Iris pigment epithelial cell (primary cell): ENCODE results near the gene MUSK.
"Not testable (repeated sequence)": the region's sequence is repeated elsewhere in the genome, so short reads cannot be mapped to it uniquely, and the experiment has no call there.

Experiments
- DNase-seq: peaks from one replicate; pipeline ENCODE4 v3.0.0-alpha.2; 2011; ENCODE audit warnings: low read depth

The MUSK gene

DNA sequence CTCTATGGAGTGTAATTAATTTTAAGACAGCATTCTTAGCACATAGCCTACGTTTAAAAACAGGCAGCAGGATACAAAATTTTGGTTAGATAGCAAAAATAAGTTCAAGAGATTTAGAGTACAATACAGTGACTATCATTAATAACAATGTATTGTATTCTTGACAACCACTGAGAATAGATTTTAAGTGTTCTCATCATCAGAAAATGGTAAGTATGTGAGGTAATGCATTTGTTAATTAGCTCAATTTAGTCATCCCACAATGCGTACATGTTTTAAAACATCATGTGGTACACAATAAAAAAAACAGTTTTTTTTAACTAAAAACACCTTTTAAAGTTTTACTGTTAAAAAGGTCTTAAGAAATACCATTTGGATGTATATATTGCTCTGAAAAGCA is 94.2 kb downstream of the MUSK start:
- no peak for DNase-seq

GRCh38 chr9:110763568-110763967 is 95.0 kb downstream of the MUSK start:
- no peak for DNase-seq

DNA sequence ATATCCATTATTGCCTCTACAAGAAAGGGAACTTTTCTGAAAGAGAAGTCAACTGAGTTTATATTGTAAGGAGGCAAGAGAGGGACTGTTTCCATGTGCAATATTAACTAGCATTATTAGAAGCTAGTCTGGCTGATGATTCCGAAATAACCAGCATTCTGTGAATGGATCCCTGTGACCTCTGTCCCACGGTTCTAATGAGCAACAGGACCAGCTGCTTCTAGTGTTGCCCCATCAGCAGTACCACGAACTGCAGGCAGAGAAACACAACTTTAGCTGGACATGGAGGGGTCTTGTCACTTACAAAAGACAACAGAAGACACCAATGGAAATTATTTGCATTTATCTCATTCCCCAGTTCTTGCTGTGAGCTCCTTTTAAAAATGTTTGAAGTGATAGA is 95.4 kb downstream of the MUSK start:
- DNase-seq, result no peak

DNA sequence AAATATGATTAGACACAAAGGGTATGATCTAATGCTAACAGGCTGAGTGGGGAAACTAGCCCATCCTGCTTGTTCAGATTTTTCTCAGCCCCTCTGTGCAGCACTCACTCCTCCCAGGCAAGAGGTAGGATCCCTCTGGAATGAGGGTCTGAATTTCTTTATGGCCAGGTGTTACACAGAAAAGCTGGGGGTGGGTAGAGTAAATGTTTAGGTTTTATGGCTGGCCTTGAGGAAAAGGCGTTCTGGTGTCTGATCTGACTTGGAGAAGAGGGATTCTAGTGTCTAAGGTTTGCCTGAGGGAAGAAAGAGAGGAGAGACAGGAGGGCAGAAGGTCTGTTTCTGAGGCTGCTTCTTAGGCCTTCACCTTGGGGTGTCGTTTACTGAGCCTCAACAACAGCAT is 97.3 kb downstream of the MUSK start:
- no peak for DNase-seq

GRCh38 chr9:110767559-110768063 is 99.0 kb downstream of the MUSK start:
- peak; percentile 91 for DNase-seq

DNA sequence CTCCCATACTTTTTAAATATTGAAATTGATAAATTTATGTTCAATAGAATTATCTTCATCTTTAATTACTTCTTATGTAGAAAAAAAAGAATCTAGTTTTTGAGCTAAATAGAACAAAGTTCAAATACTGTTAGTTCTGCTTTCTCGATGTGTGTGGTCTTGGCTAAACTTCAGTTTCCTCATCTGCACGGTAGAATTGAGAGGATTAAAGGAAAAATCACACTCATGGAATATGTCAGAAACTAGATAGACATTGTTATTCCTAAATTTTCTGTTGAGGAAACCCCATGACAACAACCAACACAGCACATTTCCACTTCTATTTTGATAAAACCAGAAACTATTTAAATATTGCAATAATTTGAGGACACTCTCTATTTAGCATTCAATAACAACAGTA is 100.3 kb downstream of the MUSK start:
- DNase-seq, result no peak

DNA sequence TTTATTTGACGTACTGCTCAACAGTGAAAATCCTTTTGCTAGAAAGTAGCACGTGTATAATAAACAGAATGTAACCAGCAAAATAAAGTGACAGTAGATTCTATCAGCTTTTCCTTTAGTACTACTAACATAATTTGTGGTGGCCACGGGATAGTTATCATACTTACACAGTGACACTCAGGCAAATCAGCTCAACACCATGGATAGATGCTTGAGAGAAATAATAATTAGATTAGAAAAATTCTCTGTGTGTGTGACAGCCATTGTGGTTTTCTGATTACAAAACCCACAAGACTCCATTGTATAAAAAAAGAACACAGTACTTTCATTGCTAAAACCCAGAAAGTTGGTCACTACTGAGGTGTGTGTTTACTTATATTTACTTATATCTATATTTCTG is 101.1 kb downstream of the MUSK start:
- peak; percentile 44 for DNase-seq

DNA sequence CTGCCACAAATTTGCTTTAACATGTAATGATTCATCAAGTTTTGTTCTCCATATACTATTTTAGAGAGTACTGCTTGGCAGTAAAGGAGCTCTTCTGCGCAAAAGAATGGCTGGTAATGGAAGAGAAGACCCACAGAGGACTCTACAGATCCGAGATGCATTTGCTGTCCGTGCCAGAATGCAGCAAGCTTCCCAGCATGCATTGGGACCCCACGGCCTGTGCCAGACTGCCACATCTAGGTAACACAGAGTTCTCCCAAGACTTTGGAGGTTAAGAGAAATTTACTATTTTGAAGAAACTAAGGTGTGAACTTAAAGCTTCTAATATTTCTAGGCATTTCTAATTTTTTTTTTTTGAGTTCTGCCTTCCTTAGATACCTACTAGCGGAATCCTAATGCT is 107.1 kb downstream of the MUSK start:
- no peak for DNase-seq

GRCh38 chr9:110776221-110776620 is 107.6 kb downstream of the MUSK start:
- no peak for DNase-seq

- DNase-seq, result peak; percentile 69
These were observed 108.7 kb downstream of the MUSK start for GRCh38 chr9:110777196-110777875.

- no peak for DNase-seq
These were observed 109.3 kb downstream of the MUSK start for GRCh38 chr9:110777876-110778215.

- no peak for DNase-seq
These were observed 114.1 kb downstream of the MUSK start for GRCh38 chr9:110782701-110783100.

DNA sequence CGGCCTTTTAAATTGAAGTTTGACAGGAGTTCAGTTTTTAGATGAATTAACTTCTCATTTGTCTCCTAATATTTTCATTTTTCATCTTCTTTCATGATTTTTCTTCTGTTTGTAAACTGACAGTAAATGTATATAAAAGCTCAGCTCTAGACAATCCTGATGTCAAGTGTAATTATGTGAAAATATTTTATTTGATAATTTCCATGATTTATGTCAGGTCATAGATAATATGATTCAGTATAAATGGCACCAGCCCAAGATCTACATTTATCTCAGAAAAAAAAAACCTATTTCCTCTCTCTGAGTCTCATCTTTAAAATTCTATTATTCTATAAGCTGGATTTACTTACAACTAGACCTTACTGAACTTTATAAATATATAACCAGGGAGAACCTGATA is 115.7 kb downstream of the MUSK start:
- DNase-seq, result no peak

DNA sequence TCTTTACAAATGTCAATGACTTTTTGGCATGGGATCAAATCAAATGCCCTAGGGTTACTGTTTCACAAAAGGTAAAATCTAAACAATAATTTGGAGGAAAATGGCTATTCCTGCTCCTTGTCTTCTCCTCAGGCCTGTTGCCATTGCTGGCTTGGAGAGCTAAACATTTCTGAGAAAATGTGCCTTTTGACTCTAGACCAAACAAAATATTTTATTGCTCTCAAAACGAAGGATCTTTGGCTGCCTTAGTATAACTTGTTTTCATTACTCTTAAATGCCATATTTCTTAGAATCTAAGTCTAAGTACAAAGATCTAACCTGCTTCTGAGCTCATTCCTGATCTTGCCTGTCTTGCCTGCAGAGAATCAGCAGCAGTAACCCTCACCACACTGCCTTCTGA is 116.6 kb downstream of the MUSK start:
- DNase-seq, result no peak

GRCh38 chr9:110788396-110788795 is 119.8 kb downstream of the MUSK start:
- not testable (repeated sequence) for DNase-seq

GRCh38 chr9:110788871-110789270 is 120.3 kb downstream of the MUSK start:
- no peak for DNase-seq

DNA sequence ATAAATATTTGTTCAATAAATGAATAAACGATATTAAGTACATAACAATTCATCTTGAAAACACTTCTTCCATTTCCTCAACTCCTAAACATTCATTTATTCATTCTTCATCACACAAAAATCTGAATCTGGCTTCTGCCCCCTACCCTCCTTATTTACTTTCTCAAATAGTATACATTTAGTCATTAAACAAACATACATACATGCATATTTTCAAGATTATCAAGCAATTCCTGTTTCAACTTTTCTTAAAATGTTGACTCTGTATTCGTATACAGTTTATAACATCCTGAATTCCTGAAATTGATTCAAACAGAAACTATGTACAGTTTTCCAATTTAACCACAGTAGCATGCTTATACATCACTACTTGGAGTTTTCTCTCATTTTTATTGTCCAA is 129.0 kb downstream of the MUSK start:
- peak; percentile 77 for DNase-seq

DNA sequence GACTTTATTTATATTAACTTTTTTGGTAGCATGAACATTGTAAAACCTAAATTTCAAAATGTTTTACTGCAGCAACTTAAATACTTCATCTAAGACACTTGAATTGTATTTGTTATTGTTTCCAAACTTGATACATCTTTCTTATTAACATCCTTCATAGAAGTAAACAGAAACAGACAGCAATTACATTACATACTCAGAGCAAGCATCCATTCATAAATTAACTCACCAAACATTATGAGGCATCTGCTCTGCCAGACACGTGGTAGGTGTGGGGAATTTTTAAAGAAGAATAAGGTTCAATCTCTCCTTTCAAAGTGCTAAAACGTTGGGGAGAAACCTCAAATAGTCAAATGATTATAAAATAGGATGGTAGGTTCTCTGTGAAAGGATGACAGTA is 130.8 kb downstream of the MUSK start:
- no peak for DNase-seq

DNA sequence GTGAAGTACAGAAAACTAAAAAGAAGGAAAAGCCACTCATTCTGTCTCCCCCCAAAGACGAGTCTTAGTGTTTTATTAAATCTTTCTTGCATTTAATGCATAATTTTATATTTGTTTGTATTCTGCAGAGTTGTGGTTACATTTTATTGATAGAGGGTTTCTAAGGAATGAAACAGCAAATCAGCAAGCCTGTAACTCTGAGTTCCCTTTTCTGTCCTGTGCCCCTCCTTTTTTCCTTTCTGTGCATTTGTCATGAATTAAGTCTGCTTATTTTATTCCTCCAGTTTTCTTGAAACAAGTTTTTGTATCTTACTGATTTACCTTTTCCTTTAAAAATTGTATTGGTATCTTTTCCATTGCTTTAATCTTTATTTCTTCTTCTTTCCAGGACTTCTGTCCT is 132.8 kb downstream of the MUSK start:
- DNase-seq, result no peak

GRCh38 chr9:110802416-110803035 is 133.9 kb downstream of the MUSK start:
- peak; percentile 52 for DNase-seq

DNA sequence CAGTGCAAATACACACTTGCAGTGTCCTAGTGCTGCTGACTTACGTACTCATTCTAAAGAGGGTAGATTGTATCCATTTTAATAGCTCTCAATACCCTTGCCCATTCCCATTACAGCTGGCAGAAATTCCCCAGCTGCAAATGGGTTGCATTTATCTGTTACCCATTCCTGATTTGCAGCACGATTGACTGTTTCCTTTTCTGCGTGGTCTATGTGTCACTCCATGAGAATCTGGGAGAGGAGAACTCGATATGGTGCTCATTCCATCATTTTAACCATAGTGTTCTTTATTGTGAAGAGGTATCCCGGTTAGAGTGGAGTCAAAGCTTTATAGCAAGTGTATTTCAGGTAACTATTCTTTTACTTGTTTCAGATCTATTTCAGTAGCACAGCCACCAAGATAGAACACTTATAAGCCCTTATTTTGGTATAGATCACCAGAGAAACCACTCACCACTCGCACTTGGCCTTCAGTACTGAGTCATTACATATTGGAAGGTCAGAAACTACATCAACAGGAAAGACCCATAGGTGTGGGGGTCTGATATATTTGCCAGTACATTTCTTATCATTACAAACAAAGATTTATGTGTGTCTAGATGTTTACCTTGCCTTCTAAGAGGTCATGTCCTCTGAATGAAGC is 139.5 kb downstream of the MUSK start:
- no peak for DNase-seq

DNA sequence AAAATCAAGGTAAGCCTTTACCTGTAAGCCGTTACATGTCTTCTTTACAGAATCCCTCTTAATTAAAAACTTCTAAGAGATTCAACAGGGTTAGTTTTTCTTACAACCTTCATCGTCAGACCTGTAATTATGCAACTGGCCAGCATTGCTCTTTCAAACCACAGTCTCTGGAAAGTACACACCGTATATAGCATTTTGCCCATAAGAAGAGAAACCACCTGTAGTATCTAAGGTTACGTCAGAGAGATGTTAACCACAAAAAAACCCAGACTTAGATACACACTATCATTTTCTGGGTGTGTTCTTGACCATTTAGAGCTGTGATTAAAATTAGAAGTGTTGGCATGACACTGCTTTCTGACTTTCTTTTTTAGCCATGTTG is 140.0 kb downstream of the MUSK start:
- DNase-seq, result no peak

DNA sequence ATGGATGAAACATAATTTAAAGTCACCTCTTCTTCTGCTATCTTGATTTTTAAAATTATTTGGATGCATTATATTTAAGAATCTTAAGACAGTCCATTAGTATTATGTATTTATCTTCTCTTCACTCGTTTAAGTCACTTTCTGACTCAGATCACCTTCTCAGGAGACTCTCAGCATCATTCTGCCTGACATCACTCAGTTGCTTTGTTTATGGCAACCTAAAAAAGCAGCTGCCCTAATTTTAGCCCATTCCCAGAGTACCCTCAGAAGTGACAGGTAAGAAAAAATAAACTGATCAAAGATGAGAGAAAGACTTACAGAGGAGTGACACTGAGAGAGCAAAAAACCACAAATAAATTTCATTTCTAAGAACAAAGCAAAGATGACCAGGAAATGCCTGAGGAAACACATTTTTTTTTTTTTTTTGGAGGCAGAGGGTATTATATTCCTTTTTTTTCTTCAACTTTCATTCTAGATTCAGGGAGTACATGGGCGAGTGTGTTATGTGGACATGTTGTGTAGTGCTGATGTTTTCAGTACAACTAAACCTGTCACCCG is 140.5 kb downstream of the MUSK start:
- DNase-seq, result no peak
